Activated B cell treated with CpG ODN at 0.5 μM for 24 hours (primary cell): Measurements from ENCODE around the gene PLEKHA8. TPM values are rescaled to one million over a fixed set of nuclear protein-coding genes. Genes with fewer than 3 reads are reported as not detected.

Experiments used
- ATAC-seq: fragments of 200-7000 bp; cut with Tn5 transposase; one replicate; pipeline ENCODE4 v1.10.0; 2021; ENCODE audit warnings: low read depth, mild to moderate bottlenecking, moderate library complexity
- CTCF ChIA-PET: fragments of 350-600 bp; sonication (Branson Sonifier 250); formaldehyde crosslinking; loops from one replicate; lab custom pipeline; 2021; ENCODE audit warnings: antibody characterized with exemption; lab: Charles Lee
- POLR2A ChIA-PET: fragments of 350-600 bp; sonication (Branson Sonifier 250); formaldehyde crosslinking; loops from one replicate; lab custom pipeline; 2021; ENCODE audit warnings: antibody characterized with exemption; lab: Charles Lee
- DNase-seq: peaks from one replicate; pipeline ENCODE4 v3.0.0; 2022
- H3K27ac Mint-ChIP-seq: one replicate; pipeline ENCODE4 v1.8.0; 2020; ENCODE audit warnings: mixed read lengths
- H3K27me3 Mint-ChIP-seq: one replicate; pipeline ENCODE4 v1.8.0; 2021; ENCODE audit warnings: mixed read lengths
- H3K36me3 Mint-ChIP-seq: one replicate; pipeline ENCODE4 v1.8.0; 2021; ENCODE audit warnings: low read depth, mixed read lengths
- H3K4me1 Mint-ChIP-seq: one replicate; pipeline ENCODE4 v1.8.0; 2021; ENCODE audit warnings: mixed read lengths
- H3K4me3 Mint-ChIP-seq: one replicate; pipeline ENCODE4 v1.8.0; 2020; ENCODE audit warnings: mild to moderate bottlenecking, mixed read lengths
- H3K9me3 Mint-ChIP-seq: one replicate; pipeline ENCODE4 v1.8.0; 2020; ENCODE audit warnings: mixed read lengths
- CTCF ChIP-seq: fragments of 200-600 bp; IDR thresholded peaks from one replicate; pipeline ENCODE4 v1.8.0; 2022; ENCODE audit warnings: antibody characterized with exemption, mild to moderate bottlenecking
- intact Hi-C: fragments of 100-400 bp; cut with micrococcal nuclease; formaldehyde crosslinking; loops from one replicate; pipeline ENCODE4 v1.15.1; 2024
- total RNA-seq: library from RNA; stranded (reverse); gene quantifications from 2 replicates; pipeline ENCODE4 v1.2.3, GENCODE V29; 2022

The PLEKHA8 gene
- 7.4 and 9.3 TPM in 2 replicates for total RNA-seq

GRCh38 chr7:30028216-30028748, at the start of gene PLEKHA8:
Gene PLEKHA8, plus strand, starts transcription at chr7:30028412. Its CDS starts 351 bp downstream, at chr7:30028763.
- Mint-ChIP-seq H3K4me1 (peaks cover 35% of the 10 kb centered on the region), H3K9me3 (peaks cover 3% of the 10 kb centered on the region), H3K36me3 (peaks cover 19% of the 10 kb centered on the region), H3K4me3 (no peak within 1 kb of the TSS), H3K27me3 (no peaks in the 10 kb centered on the region), H3K27ac (peak within 1 kb of the TSS; percentile 91)
- ChIA-PET CTCF (interaction anchor here (0.8 to 3.4 kb wide), 2 partner anchors 13 to 34 kb away, joined by 3 to 11 read pairs; no protein-coding TSS in a partner anchor), POLR2A (interaction anchor here (0.7 to 5.3 kb wide), 8 partner anchors 8 to 450 kb away, joined by 3 to 66 read pairs (median 4); partner anchors contain the start of genes NOD1 and SCRN1)
- DNase-seq: peak; percentile 97
- intact Hi-C loops: loop anchor here (1.0 to 5.0 kb wide), 5 partner anchors 34 to 449 kb away; partner anchors contain the start of gene NOD1
- peak; percentile 59 for ATAC-seq
- TF ChIP-seq CTCF: no peak

- Mint-ChIP-seq H3K27me3 (no peaks in the 10 kb centered on the region), H3K4me3 (no peak overlapping the region), H3K4me1 (peaks cover 17% of the 10 kb centered on the region), H3K9me3 (no peaks in the 10 kb centered on the region), H3K27ac (no peak overlapping the region), H3K36me3 (peaks cover 8% of the 10 kb centered on the region)
- ATAC-seq (no peak), DNase-seq (no peak)
- intact Hi-C loops: no loop called here
- CTCF ChIA-PET: no interaction called here
- POLR2A ChIA-PET: interaction anchor here (0.6 to 1.1 kb wide), 2 partner anchors 8 to 66 kb away, joined by 3 to 5 read pairs; no protein-coding TSS in a partner anchor
- no peak for TF ChIP-seq CTCF
Measured at GRCh38 chr7:29980151-29980550, 48.1 kb upstream of the PLEKHA8 start.

- H3K4me3 Mint-ChIP-seq: peak overlapping the region; percentile 70
- peaks cover 4% of the 10 kb centered on the region for H3K36me3 Mint-ChIP-seq
- ATAC-seq (no peak), DNase-seq (no peak)
- ChIA-PET POLR2A (interaction anchor here (4.9 kb wide), 1 partner anchor 41 kb away, joined by 66 read pairs; the partner anchor contains the start of genes FKBP14 and PLEKHA8), CTCF (no interaction called here)
- TF ChIP-seq CTCF: no peak
- peak overlapping the region; percentile 97 for H3K27ac Mint-ChIP-seq
- no peaks in the 10 kb centered on the region for H3K9me3 Mint-ChIP-seq
- intact Hi-C loops: no loop called here
- no peaks in the 10 kb centered on the region for H3K27me3 Mint-ChIP-seq
- H3K4me1 Mint-ChIP-seq: peaks cover 37% of the 10 kb centered on the region
Measured at GRCh38 chr7:29987083-29987482, 41.1 kb upstream of the PLEKHA8 start.

GRCh38 chr7:29987811-29988317, 40.3 kb upstream of the PLEKHA8 start:
- peaks cover 4% of the 10 kb centered on the region for H3K9me3 Mint-ChIP-seq
- intact Hi-C loops: loop anchor here (1.0 to 2.0 kb wide), 5 partner anchors 31 to 607 kb away; partner anchors contain the start of genes GARS1, MTURN and PLEKHA8
- POLR2A ChIA-PET: interaction anchor here (0.6 to 4.9 kb wide), 3 partner anchors 8 to 476 kb away, joined by 3 to 66 read pairs (median 3); partner anchors contain the start of genes FKBP14 and PLEKHA8
- CTCF ChIA-PET: interaction anchor here (1.0 to 1.2 kb wide), 2 partner anchors 11 to 39 kb away, joined by 3 to 4 read pairs; no protein-coding TSS in a partner anchor
- no peaks in the 10 kb centered on the region for H3K27me3 Mint-ChIP-seq
- H3K4me1 Mint-ChIP-seq: peaks cover 37% of the 10 kb centered on the region
- peak overlapping the region; percentile 97 for H3K27ac Mint-ChIP-seq
- DNase-seq (no peak), ATAC-seq (no peak)
- TF ChIP-seq CTCF: no peak
- peak overlapping the region; percentile 93 for H3K4me3 Mint-ChIP-seq
- peaks cover 6% of the 10 kb centered on the region for H3K36me3 Mint-ChIP-seq
